IMR-90 (cell line): ENCODE measurements around the gene LY6G6F. TPM values are rescaled to one million over a fixed set of nuclear protein-coding genes. Genes with fewer than 3 reads are reported as not detected.
A peak's percentile ranks its signal among the peaks of the same experiment; 100 is the strongest.

Experiments
- ATAC-seq: fragments of 200-7000 bp; cut with Tn5 transposase; 2 replicates; pipeline ENCODE4 v1.9.1; 2020; ENCODE audit warnings: low read depth, mild to moderate bottlenecking, moderate library complexity
- BruUV-seq: library from RNA; stranded (reverse); fragments of 400-500 nt; replicated peaks from 2 replicates; lab custom pipeline; 2021; lab: Mats Ljungman, UMichigan
- CTCF ChIA-PET: fragments of 300-600 bp; formaldehyde crosslinking; extraction: SDS; loops from one replicate; lab custom pipeline; 2021; ENCODE audit warnings: antibody characterized with exemption; lab: Yijun Ruan, JAX
- POLR2A ChIA-PET: fragments of 300-600 bp; sonication (Branson Sonifier 250); formaldehyde crosslinking; loops from one replicate; lab custom pipeline; 2022; ENCODE audit warnings: antibody characterized with exemption; ENCODE audit not compliant: unreplicated experiment; lab: Charles Lee
- DNase-seq: peaks from one replicate; pipeline ENCODE4 v3.0.0; 2013
- H2AFZ ChIP-seq: replicated peaks from 2 replicates; pipeline ENCODE3; 2013; ENCODE audit warnings: low read length, mild to moderate bottlenecking; ENCODE audit not compliant: poor library complexity
- H2AK5ac ChIP-seq: 2 replicates; pipeline ENCODE4 v1.6.1; 2013; ENCODE audit warnings: low read depth, low read length, inconsistent platforms
- H2AK9ac ChIP-seq: replicated peaks from 2 replicates; pipeline ENCODE3; 2013; ENCODE audit warnings: mild to moderate bottlenecking, low read depth, low read length, moderate library complexity; ENCODE audit not compliant: poor library complexity
- H2BK120ac ChIP-seq: 2 replicates; pipeline ENCODE4 v1.6.1; 2013; ENCODE audit warnings: low read depth, low read length, inconsistent platforms
- H2BK15ac ChIP-seq: 3 replicates; pipeline ENCODE4 v1.6.1; 2013; ENCODE audit warnings: low read depth, low read length, inconsistent platforms
- H2BK20ac ChIP-seq: 2 replicates; pipeline ENCODE4 v1.6.1; 2013; ENCODE audit warnings: low read depth, mild to moderate bottlenecking, inconsistent platforms, low read length, moderate library complexity
- H2BK5ac ChIP-seq: 2 replicates; pipeline ENCODE4 v1.6.1; 2013; ENCODE audit warnings: mild to moderate bottlenecking, low read depth, low read length, inconsistent platforms; ENCODE audit not compliant: poor library complexity, severe bottlenecking
- H3K14ac ChIP-seq: replicated peaks from 2 replicates; pipeline ENCODE4 v1.6.1; 2013; ENCODE audit warnings: low read depth, low read length, inconsistent platforms
- H3K18ac ChIP-seq: 2 replicates; pipeline ENCODE4 v1.6.1; 2013; ENCODE audit warnings: low read depth, low read length, control low read depth
- H3K23ac ChIP-seq: 2 replicates; pipeline ENCODE4 v1.6.1; 2013; ENCODE audit warnings: low read depth, low read length, inconsistent platforms
- H3K27ac ChIP-seq: 2 replicates; pipeline ENCODE4 v1.5.1; 2013; ENCODE audit warnings: mild to moderate bottlenecking, control low read depth, low read length; ENCODE audit not compliant: insufficient read depth
- H3K27me3 ChIP-seq: 2 replicates; pipeline ENCODE4 v1.6.1; 2013; ENCODE audit warnings: low read length; ENCODE audit not compliant: control insufficient read depth, insufficient read depth
- H3K36me3 ChIP-seq: 2 replicates; pipeline ENCODE4 v1.6.1; 2013; ENCODE audit warnings: low read length, mixed read lengths; ENCODE audit not compliant: control insufficient read depth, insufficient read depth
- H3K4ac ChIP-seq: 2 replicates; pipeline ENCODE4 v1.6.1; 2013; ENCODE audit warnings: low read depth, low read length, inconsistent platforms
- H3K4me1 ChIP-seq: 2 replicates; pipeline ENCODE4 v1.6.1; 2013; ENCODE audit warnings: low read length, mixed read lengths; ENCODE audit not compliant: control insufficient read depth, insufficient read depth
- H3K4me2 ChIP-seq: 2 replicates; pipeline ENCODE4 v1.6.1; 2013; ENCODE audit warnings: low read depth, mild to moderate bottlenecking, control low read depth, low read length, moderate library complexity
- H3K4me3 ChIP-seq: 2 replicates; pipeline ENCODE4 v1.5.1; 2013; ENCODE audit warnings: low read depth, mild to moderate bottlenecking, control low read depth, low read length, moderate library complexity; ENCODE audit not compliant: insufficient read depth
- H3K56ac ChIP-seq: 2 replicates; pipeline ENCODE4 v1.6.1; 2013; ENCODE audit warnings: low read length, inconsistent platforms; ENCODE audit not compliant: insufficient read depth; ENCODE audit errors: extremely low read depth
- H3K79me1 ChIP-seq, 2 experiments: 2 replicates each; pipeline ENCODE4 v1.6.1; 2013; ENCODE audit warnings: low read length in 2 of 2, inconsistent platforms in 1 of 2, low read depth in 1 of 2
- H3K9ac ChIP-seq: 2 replicates; pipeline ENCODE4 v1.6.1; 2013; ENCODE audit warnings: low read depth, low read length, control low read depth
- H3K9me1 ChIP-seq: 2 replicates; pipeline ENCODE4 v1.6.1; 2013; ENCODE audit warnings: low read length, inconsistent platforms; ENCODE audit not compliant: insufficient read depth
- H3K9me3 ChIP-seq: 2 replicates; pipeline ENCODE4 v1.6.1; 2013; ENCODE audit warnings: low read length; ENCODE audit not compliant: control insufficient read depth, insufficient read depth
- H4K20me1 ChIP-seq: 2 replicates; pipeline ENCODE4 v1.6.1; 2013; ENCODE audit warnings: low read length, inconsistent platforms; ENCODE audit not compliant: insufficient read depth
- H4K5ac ChIP-seq: 2 replicates; pipeline ENCODE4 v1.6.1; 2013; ENCODE audit warnings: mild to moderate bottlenecking, low read depth, low read length, control low read depth
- H4K8ac ChIP-seq, 2 experiments: 2 replicates each; pipeline ENCODE4 v1.6.1; 2013; ENCODE audit warnings: low read depth in 2 of 2, low read length in 2 of 2, control low read depth in 1 of 2, inconsistent platforms in 1 of 2
- H4K91ac ChIP-seq: 2 replicates; pipeline ENCODE4 v1.6.1; 2013; ENCODE audit warnings: low read depth, low read length, inconsistent platforms; ENCODE audit not compliant: insufficient read depth
- BHLHE40 ChIP-seq: fragments of 150-350 bp; IDR thresholded peaks from 2 replicates; pipeline ENCODE4 v1.6.1; 2016; ENCODE audit warnings: mild to moderate bottlenecking, low read depth, low read length
- CEBPB ChIP-seq: IDR thresholded peaks from 2 replicates; pipeline ENCODE4 v1.6.1; 2012; ENCODE audit warnings: low read depth, low read length, improper control_type of control experiment
- CHD1 ChIP-seq: IDR thresholded peaks from 2 replicates; pipeline ENCODE4 v1.6.1; 2012; ENCODE audit warnings: low read depth, low read length, improper control_type of control experiment
- CTCF ChIP-seq: conservative IDR thresholded peaks from 2 replicates; pipeline ENCODE4 v1.5.1; 2012; ENCODE audit warnings: mild to moderate bottlenecking, low read depth, low read length, improper control_type of control experiment
- ELK1 ChIP-seq: fragments of 150-350 bp; IDR thresholded peaks from 2 replicates; pipeline ENCODE4 v1.6.1; 2016; ENCODE audit warnings: low read depth, mild to moderate bottlenecking, low read length, moderate library complexity, borderline replicate concordance
- FOS ChIP-seq: fragments of 150-350 bp; IDR thresholded peaks from 2 replicates; pipeline ENCODE4 v1.6.1; 2016; ENCODE audit warnings: low read depth, low read length
- MAZ ChIP-seq: IDR thresholded peaks from 2 replicates; pipeline ENCODE4 v1.6.1; 2012; ENCODE audit warnings: low read depth, mild to moderate bottlenecking, low read length, improper control_type of control experiment, moderate library complexity, borderline replicate concordance
- NFE2L2 ChIP-seq: fragments of 150-350 bp; IDR thresholded peaks from 2 replicates; pipeline ENCODE4 v1.6.1; 2016; ENCODE audit warnings: low read depth, mild to moderate bottlenecking, low read length
- POLR2A ChIP-seq: IDR thresholded peaks from 2 replicates; pipeline ENCODE4 v1.6.1; 2012; ENCODE audit warnings: mild to moderate bottlenecking, low read depth, low read length
- RCOR1 ChIP-seq: IDR thresholded peaks from 2 replicates; pipeline ENCODE4 v1.6.1; 2012; ENCODE audit warnings: mild to moderate bottlenecking, low read length, improper control_type of control experiment; ENCODE audit not compliant: insufficient replicate concordance
- RFX5 ChIP-seq: IDR thresholded peaks from 2 replicates; pipeline ENCODE4 v1.8.0; 2012; ENCODE audit warnings: low read depth, mild to moderate bottlenecking, low read length, moderate library complexity
- SMC3 ChIP-seq: fragments of 150-350 bp; IDR thresholded peaks from 2 replicates; pipeline ENCODE4 v1.6.1; 2016; ENCODE audit warnings: low read depth, mild to moderate bottlenecking, antibody characterized with exemption, low read length, moderate library complexity
- USF2 ChIP-seq: fragments of 150-350 bp; IDR thresholded peaks from 2 replicates; pipeline ENCODE4 v1.6.1; 2017; ENCODE audit warnings: mild to moderate bottlenecking, antibody characterized with exemption, low read length, low read depth
- WGBS, 2 experiments: methylation state at CpG; one replicate each; pipeline versions ENCODE4 v1.1.5 to v1.1.7; 2013; ENCODE audit warnings: missing lambda C conversion rate in 2 of 2; ENCODE audit not compliant: insufficient read length in 1 of 2; ENCODE audit errors: extremely low coverage in 2 of 2; 5-methylcytosine and 5-hydroxymethylcytosine counted together
- dilution Hi-C: fragments of 300-500 bp; cut with HindIII; formaldehyde crosslinking; loops from one replicate; pipeline ENCODE4 v1.14.3; 2018; ENCODE audit warnings: low sequenced_read_pairs; ENCODE audit not compliant: unreplicated experiment
- in situ Hi-C: fragments of 300-500 bp; cut with MboI; formaldehyde crosslinking; loops from 3 replicates; pipeline ENCODE4 v1.14.3; 2019; ENCODE audit warnings: low sequenced_read_pairs, inconsistent platforms, mixed read lengths
- intact Hi-C: fragments of 100-400 bp; cut with micrococcal nuclease; formaldehyde crosslinking; loops from 2 replicates; pipeline ENCODE4 v1.10.0; 2022
- polyA plus RNA-seq, 3 experiments: library from polyadenylated mRNA; depleted of rRNA; stranded (reverse); fragments of >200 nt; gene quantifications; 2 replicates each; pipeline ENCODE4 v1.2.3, GENCODE V29; 2012; ENCODE audit warnings: low replicate concordance in 1 of 3
- total RNA-seq: library from RNA; depleted of rRNA; stranded (reverse); fragments of >200 nt; gene quantifications from 2 replicates; pipeline ENCODE4 v1.2.3, GENCODE V29; 2012

The LY6G6F gene
- total and polyA plus RNA-seq, 2 of the 4 experiments (the other 2 are of a cell fraction), result not detected

GRCh38 chr6:31715022-31715958 lies 8.6 kb downstream of the LY6G6F start, which contains the start of gene LY6G6D:
Gene LY6G6D, plus strand, starts transcription at chr6:31715348. Its CDS starts 8 bp downstream, at chr6:31715356.
- Histone ChIP-seq H3K79me1 (no peaks in the 10 kb centered on the region), H3K9me1 (peaks cover 4% of the 10 kb centered on the region; the same call in 1 of the 2 replicates), H4K91ac (no peak within 1 kb of the TSS), H4K20me1 (no peaks in the 10 kb centered on the region; the same call in 1 of the 2 replicates), H3K4me2 (no peak within 1 kb of the TSS), H2BK5ac (no peak within 1 kb of the TSS), H2AK9ac (peak within 1 kb of the TSS; percentile 52), H2BK120ac (no peak within 1 kb of the TSS), H2AK5ac (no peak within 1 kb of the TSS), H3K4ac (no peak within 1 kb of the TSS), H3K56ac (no peak within 1 kb of the TSS), H3K27me3 (peaks cover 32% of the 10 kb centered on the region), H3K27ac (no peak within 1 kb of the TSS), H2BK15ac (no peak within 1 kb of the TSS), H3K14ac (no peak within 1 kb of the TSS), H2AFZ (no peak within 1 kb of the TSS), H3K4me1 (no peaks in the 10 kb centered on the region), H4K5ac (no peak within 1 kb of the TSS), H2BK20ac (no peak within 1 kb of the TSS), H3K18ac (no peak within 1 kb of the TSS), H3K4me3 (no peak within 1 kb of the TSS), H3K9ac (no peak within 1 kb of the TSS), H4K8ac (no peak within 1 kb of the TSS), H3K36me3 (no peaks in the 10 kb centered on the region), H3K23ac (0 out of 2 replicates have a peak within 1 kb of the TSS, but pooled peaks have one; percentile 59), H3K9me3 (no peaks in the 10 kb centered on the region)
- WGBS, 2 experiments, result 52% methylated on average over 8 of the region's 16 CpGs; no CpG with 5 or more reads in 1 of the 2 experiments
- ChIA-PET CTCF (interaction anchor here (0.6 kb wide), 1 partner anchor 17 kb away, joined by 3 read pairs; no protein-coding TSS in a partner anchor), POLR2A (interaction anchor here (0.5 kb wide), 1 partner anchor 24 kb away, joined by 3 read pairs; the partner anchor contains the start of gene MSH5)
- TF ChIP-seq CEBPB (no peak), SMC3 (no peak), RCOR1 (no peak), POLR2A (no peak), ELK1 (no peak), USF2 (no peak), BHLHE40 (no peak), CTCF (no peak), CHD1 (no peak), FOS (no peak), MAZ (no peak), NFE2L2 (no peak), RFX5 (no peak)
- DNase-seq (no peak), ATAC-seq (no peak)
- BruUV-seq, result no TSS peak
- in situ Hi-C loops, result no loop called here
- dilution Hi-C loops, result no loop called here
- intact Hi-C loops, result no loop called here
